Mucosa of descending colon (tissue), 3 donors: Measurements from ENCODE around the gene CUL4A. TPM values are rescaled to one million over a fixed set of nuclear protein-coding genes. Genes with fewer than 3 reads are reported as not detected.
"Not testable (repeated sequence)": the region's sequence is repeated elsewhere in the genome, so short reads cannot be mapped to it uniquely, and the experiment has no call there.

Source experiments
- ATAC-seq: fragments of 200-7000 bp; cut with Tn5 transposase; one replicate; pipeline ENCODE4 v1.9.1; 2020; ENCODE audit warnings: mild to moderate bottlenecking, moderate library complexity
- DNase-seq, 3 donors: peaks; one replicate each; pipeline ENCODE4 v3.0.0-alpha.2; 2020
- H3K36me3 ChIP-seq: fragments of 200-600 bp; one replicate; pipeline ENCODE4 v1.8.0; 2021; ENCODE audit warnings: low read depth, mild to moderate bottlenecking
- H3K4me1 ChIP-seq: fragments of 200-600 bp; one replicate; pipeline ENCODE4 v1.8.0; 2021; ENCODE audit warnings: low read depth, mild to moderate bottlenecking
- H3K4me3 ChIP-seq: fragments of 200-600 bp; one replicate; pipeline ENCODE4 v1.8.0; 2021; ENCODE audit warnings: mild to moderate bottlenecking
- H3K9me3 ChIP-seq: fragments of 200-600 bp; one replicate; pipeline ENCODE4 v1.8.0; 2021; ENCODE audit warnings: mild to moderate bottlenecking
- CTCF ChIP-seq: fragments of 200-600 bp; IDR thresholded peaks from one replicate; pipeline ENCODE4 v1.8.0; 2022; ENCODE audit warnings: antibody characterized with exemption, mild to moderate bottlenecking
- intact Hi-C, 2 donors: fragments of 100-400 bp; cut with DNase I in 1 of 2; cut with micrococcal nuclease in 1 of 2; formaldehyde crosslinking; loops; one replicate each; pipeline versions ENCODE4 v1.11.0 to v1.11.1; 2022; cut with DNase I, micrococcal nuclease
- total RNA-seq, 3 donors: library from RNA; stranded (reverse); fragmentation: NEBNext Ultra II Directional in 2 of 3; extraction: Animal tissue kit (Norgen Biotek cat#: 25700) in 2 of 3; gene quantifications; one replicate each; pipeline versions ENCODE4 v1.2.1 to v1.2.4, GENCODE V29; 2021 to 2023
- donor health status: DM: no; HTN: no; CAD: no; lungs with moderate emphysema.
- donor health status: DM: no; HTN: no; CAD: no.
- donor health status: DM: no; HTN: yes; CAD: no.

CUL4A gene
- total RNA-seq, 3 donors from 2014 or later, result 57.2 to 71.8 (median 59.8) TPM

- ATAC-seq, result no peak
- H3K36me3 ChIP-seq, result peaks cover 6% of the 10 kb centered on the region
- H3K4me3 ChIP-seq, result no peak overlapping the region
- H3K9me3 ChIP-seq, result no peaks in the 10 kb centered on the region
- intact Hi-C loops, result no loop called here
- H3K4me1 ChIP-seq, result no peaks in the 10 kb centered on the region
- DNase-seq, result no peak
- no peak for TF ChIP-seq CTCF
Observed at GRCh38 chr13:113238536-113238935, 29.1 kb downstream of the CUL4A start.

GRCh38 chr13:113239357-113239756, 29.9 kb downstream of the CUL4A start:
- ATAC-seq (no peak), DNase-seq (no peak)
- intact Hi-C loops, result no loop called here
- H3K9me3 ChIP-seq, result no peaks in the 10 kb centered on the region
- TF ChIP-seq CTCF, result no peak
- peaks cover 6% of the 10 kb centered on the region for H3K36me3 ChIP-seq
- H3K4me3 ChIP-seq, result no peak overlapping the region
- H3K4me1 ChIP-seq, result no peaks in the 10 kb centered on the region

DNA sequence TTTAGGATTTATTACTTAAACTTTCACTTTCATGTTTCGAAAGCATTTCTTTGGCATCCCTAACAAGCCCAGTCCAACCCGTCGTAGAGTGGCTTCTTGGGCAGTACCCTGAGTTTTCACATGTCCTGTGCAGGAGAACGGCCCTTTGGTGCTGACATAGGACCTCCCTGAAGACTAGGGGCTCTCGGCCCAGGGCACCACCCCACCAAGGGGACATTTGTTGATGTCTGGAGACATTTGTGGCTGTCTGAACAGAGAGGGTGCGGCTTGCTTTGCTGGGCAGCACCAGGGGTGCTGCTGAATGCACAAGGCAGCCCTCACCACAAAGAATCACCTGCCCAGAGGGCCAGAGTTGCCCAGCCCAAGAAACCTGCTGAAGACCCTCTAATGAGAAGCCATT, 30.6 kb downstream of the CUL4A start:
- Histone ChIP-seq H3K4me3 (no peak overlapping the region), H3K4me1 (no peaks in the 10 kb centered on the region), H3K9me3 (no peaks in the 10 kb centered on the region), H3K36me3 (peaks cover 6% of the 10 kb centered on the region)
- intact Hi-C loops, result no loop called here
- DNase-seq (no peak), ATAC-seq (no peak)
- no peak for TF ChIP-seq CTCF

GRCh38 chr13:113241623-113242022, 32.2 kb downstream of the CUL4A start:
- not testable (repeated sequence) for H3K36me3 ChIP-seq

DNA sequence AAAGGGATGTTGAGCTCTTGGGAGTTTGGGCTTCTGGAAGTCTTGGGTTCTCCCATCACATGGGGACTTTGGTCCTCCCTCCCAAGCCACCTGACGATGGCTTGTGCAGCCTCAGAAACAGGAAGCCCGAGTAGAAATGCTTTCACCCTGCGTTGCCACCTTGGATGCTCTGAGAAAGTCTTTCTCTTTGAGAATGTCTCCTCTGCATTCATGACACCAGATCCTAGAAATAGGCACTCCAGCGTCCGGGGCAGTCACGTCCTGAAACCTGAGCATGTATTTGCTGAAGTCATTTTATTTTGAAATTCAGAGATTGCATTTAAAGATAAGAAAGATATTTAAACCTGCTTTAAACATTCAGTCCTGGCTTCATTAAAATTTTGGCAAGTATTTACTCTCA, 34.4 kb downstream of the CUL4A start:
- Histone ChIP-seq H3K4me1 (no peaks in the 10 kb centered on the region), H3K4me3 (no peak overlapping the region), H3K36me3 (peaks cover 6% of the 10 kb centered on the region), H3K9me3 (no peaks in the 10 kb centered on the region)
- intact Hi-C loops, result no loop called here
- DNase-seq, result no peak
- TF ChIP-seq CTCF, result no peak
- no peak for ATAC-seq

More at GRCh38 chr13:113241623-113242022, 32.2 kb downstream of the CUL4A start:
- H3K9me3 ChIP-seq, H3K4me3 ChIP-seq, ATAC-seq, H3K4me1 ChIP-seq, intact Hi-C loops, DNase-seq: not testable (repeated sequence)

- intact Hi-C loops, result no loop called here
- Histone ChIP-seq H3K4me3 (no peak overlapping the region), H3K36me3 (no peaks in the 10 kb centered on the region), H3K4me1 (no peaks in the 10 kb centered on the region), H3K9me3 (no peaks in the 10 kb centered on the region)
- ATAC-seq (no peak), DNase-seq (no peak)
- no peak for TF ChIP-seq CTCF
Observed at GRCh38 chr13:113245849-113246796, 36.7 kb downstream of the CUL4A start.
